K562 (cell line): ENCODE measurements around the gene CAPRIN2. TPM values are rescaled to one million over a fixed set of nuclear protein-coding genes. Genes with fewer than 3 reads are reported as not detected.
A peak's percentile ranks its signal among the peaks of the same experiment; 100 is the strongest.

ENCODE experiments used
- ARNT ChIP-seq, 2 experiments: fragments of 450-650 bp; IDR thresholded peaks; 2 replicates each; pipeline ENCODE4 v1.6.1; 2016; ENCODE audit warnings: mild to moderate bottlenecking in 1 of 2
- DNMT1 ChIP-seq: fragments of 450-650 bp; IDR thresholded peaks from 2 replicates; pipeline ENCODE4 v1.6.1; 2016; ENCODE audit warnings: antibody characterized with exemption, mild to moderate bottlenecking
- FOXJ3 ChIP-seq: sonication (generic); formaldehyde crosslinking; IDR thresholded peaks from 2 replicates; pipeline ENCODE4 v1.4.0; 2020; ENCODE audit warnings: mild to moderate bottlenecking, missing genetic modification reagents
- GATAD2A ChIP-seq: fragments of 450-650 bp; IDR thresholded peaks from 2 replicates; pipeline ENCODE4 v1.6.1; 2017
- HEY1 ChIP-seq: fragments of 250-450 bp; sonication (Bioruptor Pico); IDR thresholded peaks from 2 replicates; pipeline ENCODE4 v1.5.0; 2020; ENCODE audit warnings: mild to moderate bottlenecking, moderate library complexity, borderline replicate concordance
- HNRNPL ChIP-seq: fragments of 200-400 bp; formaldehyde crosslinking; IDR thresholded peaks from 2 replicates; pipeline ENCODE4 v1.6.1; 2017; ENCODE audit warnings: low read depth, mild to moderate bottlenecking, low read length
- LCOR ChIP-seq: sonication (generic); formaldehyde crosslinking; IDR thresholded peaks from 2 replicates; pipeline ENCODE4 v1.8.0; 2022; ENCODE audit warnings: mild to moderate bottlenecking, missing genetic modification reagents
- MCM5 ChIP-seq: fragments of 450-650 bp; IDR thresholded peaks from 2 replicates; pipeline ENCODE4 v1.6.1; 2016; ENCODE audit warnings: low read depth
- NFE2 ChIP-seq: IDR thresholded peaks from 2 replicates; pipeline ENCODE4 v1.6.1; 2014; ENCODE audit warnings: antibody characterized with exemption, low read depth
- NRF1 ChIP-seq, 2 experiments: fragments of 450-650 bp; IDR thresholded peaks in 1 of 2; conservative IDR thresholded peaks in 1 of 2; 2 replicates each; pipeline ENCODE4 v1.6.1; 2014; ENCODE audit warnings: mild to moderate bottlenecking in 2 of 2
- POLR2G ChIP-seq: fragments of 200-400 bp; formaldehyde crosslinking; IDR thresholded peaks from 2 replicates; pipeline ENCODE4 v1.6.1; 2017; ENCODE audit warnings: low read depth, mild to moderate bottlenecking, antibody characterized with exemption, low read length, moderate library complexity
- SMARCA5 ChIP-seq: fragments of 450-650 bp; IDR thresholded peaks from 2 replicates; pipeline ENCODE4 v1.6.1; 2016
- SRSF3 ChIP-seq: fragments of 200-400 bp; formaldehyde crosslinking; IDR thresholded peaks from 2 replicates; pipeline ENCODE4 v1.6.1; 2016; ENCODE audit warnings: mild to moderate bottlenecking, low read length, moderate library complexity; ENCODE audit not compliant: insufficient read depth
- TBP ChIP-seq: optimal IDR thresholded peaks from 2 replicates; pipeline ENCODE3; 2011; ENCODE audit warnings: low read depth, low read length, improper control_type of control experiment
- ZNF239 ChIP-seq: fragments of 250-450 bp; sonication (Bioruptor Pico); IDR thresholded peaks from 2 replicates; pipeline ENCODE4 v1.4.0; 2020; ENCODE audit warnings: mild to moderate bottlenecking
- ZNF57 ChIP-seq: fragments of 450-650 bp; formaldehyde crosslinking; IDR thresholded peaks from 2 replicates; pipeline ENCODE4 v1.4.0; 2020; ENCODE audit warnings: mild to moderate bottlenecking, moderate library complexity
- ZNF639 ChIP-seq, 2 experiments: fragments of 200-800 bp in 1 of 2; sonication (Bioruptor generic) in 1 of 2; sonication (generic) in 1 of 2; formaldehyde crosslinking in 1 of 2; IDR thresholded peaks in 1 of 2; conservative IDR thresholded peaks in 1 of 2; 2 replicates each; pipeline versions ENCODE4 v1.5.0 to v1.6.1; 2016 to 2020; ENCODE audit warnings: missing compliant biosample characterization in 1 of 2, missing genetic modification characterization in 1 of 2, missing genetic modification reagents in 1 of 2
- polyA plus RNA-seq, 8 experiments: library from polyadenylated mRNA; depleted of rRNA in 4 of 8; stranded (reverse) in 5 of 8; unstranded in 3 of 8; fragments of >200 nt; fragmentation: Nextera tagmentation in 2 of 8; fragmentation: Illumina TruSeq in 1 of 8; extraction: Ambion mirVana in 2 of 8; extraction: Trizol in 1 of 8; gene quantifications; 2 replicates each; pipeline versions ENCODE4 v1.2.1 to v1.2.3, GENCODE V29; 2011 to 2014; ENCODE audit warnings: inconsistent platforms in 1 of 8, missing spikeins in 1 of 8
- total RNA-seq, 7 experiments: library from RNA; depleted of rRNA in 6 of 7; stranded (reverse); fragments of >200 nt in 6 of 7; fragmentation: Illumina TruSeq in 2 of 7; extraction: Trizol in 2 of 7; gene quantifications; 2 replicates each; pipeline versions ENCODE4 v1.2.1 to v1.2.3, GENCODE V29; 2011 to 2021; ENCODE audit warnings: low replicate concordance in 1 of 7
- TF ChIP-seq, protein P1 (sequence below): fragments of 250-450 bp; sonication (Bioruptor Pico); IDR thresholded peaks from 2 replicates; pipeline ENCODE4 v1.5.0; 2021
- TF ChIP-seq, protein P2 (sequence below): fragments of 450-650 bp; formaldehyde crosslinking; IDR thresholded peaks from 2 replicates; pipeline ENCODE4 v1.4.0; 2022; ENCODE audit warnings: missing genetic modification characterization
- TF ChIP-seq, protein P3 (sequence below): sonication (generic); formaldehyde crosslinking; IDR thresholded peaks from 2 replicates; pipeline ENCODE4 v1.8.0; 2022; ENCODE audit warnings: mild to moderate bottlenecking, missing genetic modification reagents
- TF ChIP-seq, protein P4 (sequence below): fragments of 450-650 bp; IDR thresholded peaks from 2 replicates; pipeline ENCODE4 v1.6.1; 2016; ENCODE audit warnings: mild to moderate bottlenecking

The CAPRIN2 gene
- total and polyA plus RNA-seq, 9 of the 15 experiments (the other 6 are each of a cell fraction or from before 2014, with no cell fraction given) = 2.3 to 14.5 (median 8.9) TPM

GRCh38 chr12:30695199-30696102, 59.3 kb downstream of the CAPRIN2 start, which contains the start of gene IPO8 (continued):
- no peak for TF ChIP-seq ZNF639 (CRISPR knock-in tag; conservative IDR thresholded peaks at IDR 0.05 in 1 of 2, IDR thresholded peaks at IDR 0.05 in 1 of 2)
- no peak for TF ChIP-seq DNMT1
- no peak for TF ChIP-seq LCOR
- peak; percentile 81 for TF ChIP-seq POLR2G
- TF ChIP-seq, protein P1, sequence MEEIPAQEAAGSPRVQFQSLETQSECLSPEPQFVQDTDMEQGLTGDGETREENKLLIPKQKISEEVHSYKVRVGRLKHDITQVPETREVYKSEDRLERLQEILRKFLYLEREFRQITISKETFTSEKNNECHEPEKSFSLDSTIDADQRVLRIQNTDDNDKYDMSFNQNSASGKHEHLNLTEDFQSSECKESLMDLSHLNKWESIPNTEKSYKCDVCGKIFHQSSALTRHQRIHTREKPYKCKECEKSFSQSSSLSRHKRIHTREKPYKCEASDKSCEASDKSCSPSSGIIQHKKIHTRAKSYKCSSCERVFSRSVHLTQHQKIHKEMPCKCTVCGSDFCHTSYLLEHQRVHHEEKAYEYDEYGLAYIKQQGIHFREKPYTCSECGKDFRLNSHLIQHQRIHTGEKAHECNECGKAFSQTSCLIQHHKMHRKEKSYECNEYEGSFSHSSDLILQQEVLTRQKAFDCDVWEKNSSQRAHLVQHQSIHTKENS (CRISPR knock-in tag) = no peak
- TF ChIP-seq HEY1 (CRISPR knock-in tag) = no peak
- no peak for TF ChIP-seq ARNT (IDR thresholded peaks at IDR 0.05)
- TF ChIP-seq SRSF3 = no peak
- peak in 1 of 2 experiments; percentile 45; a peak in 1 of 4 replicates for TF ChIP-seq NRF1 (conservative IDR thresholded peaks at IDR 0.05 in 1 of 2, IDR thresholded peaks at IDR 0.05 in 1 of 2)
- no peak for TF ChIP-seq HNRNPL
- no peak for TF ChIP-seq ZNF57 (CRISPR knock-in tag)
- no peak for TF ChIP-seq SMARCA5
- TF ChIP-seq GATAD2A = no peak
- TF ChIP-seq, protein P2, sequence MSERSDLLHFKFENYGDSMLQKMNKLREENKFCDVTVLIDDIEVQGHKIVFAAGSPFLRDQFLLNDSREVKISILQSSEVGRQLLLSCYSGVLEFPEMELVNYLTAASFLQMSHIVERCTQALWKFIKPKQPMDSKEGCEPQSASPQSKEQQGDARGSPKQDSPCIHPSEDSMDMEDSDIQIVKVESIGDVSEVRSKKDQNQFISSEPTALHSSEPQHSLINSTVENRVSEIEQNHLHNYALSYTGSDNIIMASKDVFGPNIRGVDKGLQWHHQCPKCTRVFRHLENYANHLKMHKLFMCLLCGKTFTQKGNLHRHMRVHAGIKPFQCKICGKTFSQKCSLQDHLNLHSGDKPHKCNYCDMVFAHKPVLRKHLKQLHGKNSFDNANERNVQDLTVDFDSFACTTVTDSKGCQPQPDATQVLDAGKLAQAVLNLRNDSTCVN (CRISPR knock-in tag) = no peak
- 0 out of 2 replicates have a peak, but pooled peaks have one; percentile 25 for TF ChIP-seq ZNF239 (CRISPR knock-in tag)
- TF ChIP-seq, protein P3, sequence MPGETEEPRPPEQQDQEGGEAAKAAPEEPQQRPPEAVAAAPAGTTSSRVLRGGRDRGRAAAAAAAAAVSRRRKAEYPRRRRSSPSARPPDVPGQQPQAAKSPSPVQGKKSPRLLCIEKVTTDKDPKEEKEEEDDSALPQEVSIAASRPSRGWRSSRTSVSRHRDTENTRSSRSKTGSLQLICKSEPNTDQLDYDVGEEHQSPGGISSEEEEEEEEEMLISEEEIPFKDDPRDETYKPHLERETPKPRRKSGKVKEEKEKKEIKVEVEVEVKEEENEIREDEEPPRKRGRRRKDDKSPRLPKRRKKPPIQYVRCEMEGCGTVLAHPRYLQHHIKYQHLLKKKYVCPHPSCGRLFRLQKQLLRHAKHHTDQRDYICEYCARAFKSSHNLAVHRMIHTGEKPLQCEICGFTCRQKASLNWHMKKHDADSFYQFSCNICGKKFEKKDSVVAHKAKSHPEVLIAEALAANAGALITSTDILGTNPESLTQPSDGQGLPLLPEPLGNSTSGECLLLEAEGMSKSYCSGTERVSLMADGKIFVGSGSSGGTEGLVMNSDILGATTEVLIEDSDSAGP (CRISPR knock-in tag) = no peak
- no peak for TF ChIP-seq NFE2
- TF ChIP-seq, protein P4, sequence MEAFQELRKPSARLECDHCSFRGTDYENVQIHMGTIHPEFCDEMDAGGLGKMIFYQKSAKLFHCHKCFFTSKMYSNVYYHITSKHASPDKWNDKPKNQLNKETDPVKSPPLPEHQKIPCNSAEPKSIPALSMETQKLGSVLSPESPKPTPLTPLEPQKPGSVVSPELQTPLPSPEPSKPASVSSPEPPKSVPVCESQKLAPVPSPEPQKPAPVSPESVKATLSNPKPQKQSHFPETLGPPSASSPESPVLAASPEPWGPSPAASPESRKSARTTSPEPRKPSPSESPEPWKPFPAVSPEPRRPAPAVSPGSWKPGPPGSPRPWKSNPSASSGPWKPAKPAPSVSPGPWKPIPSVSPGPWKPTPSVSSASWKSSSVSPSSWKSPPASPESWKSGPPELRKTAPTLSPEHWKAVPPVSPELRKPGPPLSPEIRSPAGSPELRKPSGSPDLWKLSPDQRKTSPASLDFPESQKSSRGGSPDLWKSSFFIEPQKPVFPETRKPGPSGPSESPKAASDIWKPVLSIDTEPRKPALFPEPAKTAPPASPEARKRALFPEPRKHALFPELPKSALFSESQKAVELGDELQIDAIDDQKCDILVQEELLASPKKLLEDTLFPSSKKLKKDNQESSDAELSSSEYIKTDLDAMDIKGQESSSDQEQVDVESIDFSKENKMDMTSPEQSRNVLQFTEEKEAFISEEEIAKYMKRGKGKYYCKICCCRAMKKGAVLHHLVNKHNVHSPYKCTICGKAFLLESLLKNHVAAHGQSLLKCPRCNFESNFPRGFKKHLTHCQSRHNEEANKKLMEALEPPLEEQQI = no peak
- no peak for TF ChIP-seq MCM5
- no peak for TF ChIP-seq FOXJ3 (CRISPR knock-in tag)
- peak; percentile 57 for TF ChIP-seq TBP
